CD14-positive monocyte (primary cell): ENCODE data around the gene LRRC3. TPM values are rescaled to one million over a fixed set of nuclear protein-coding genes. Genes with fewer than 3 reads are reported as not detected.
"Not testable (repeated sequence)": the region's sequence is repeated elsewhere in the genome, so short reads cannot be mapped to it uniquely, and the experiment has no call there.

Experiments used
- DNase-seq, 3 donors: peaks; one replicate each; pipeline ENCODE4 v3.0.0-alpha.2; 2011 to 2022
- H2AFZ ChIP-seq: 2 replicates; pipeline ENCODE4 v1.6.0; 2012; ENCODE audit warnings: mild to moderate bottlenecking, low read depth, low read length, inconsistent platforms; ENCODE audit not compliant: insufficient read depth, poor library complexity, severe bottlenecking
- H3K27ac ChIP-seq, 2 donors: 1 replicate in 1 of 2; 2 replicates in 1 of 2; pipeline ENCODE4 v1.5.1; 2012 to 2013; ENCODE audit warnings: low read length in 2 of 2, control low read depth in 1 of 2, inconsistent platforms in 1 of 2, low read depth in 1 of 2, mild to moderate bottlenecking in 1 of 2
- H3K27me3 ChIP-seq, 2 donors: one replicate each; pipeline versions ENCODE4 v1.6.0 to v1.6.1; 2011 to 2013; ENCODE audit warnings: low read length in 2 of 2; ENCODE audit not compliant: control insufficient read depth in 2 of 2, insufficient read depth in 2 of 2
- H3K36me3 ChIP-seq, 2 donors: replicated peaks in 1 of 2; 1 replicate in 1 of 2; 2 replicates in 1 of 2; pipeline versions ENCODE4 v1.5.1 to v1.6.1; 2012 to 2013; ENCODE audit warnings: low read length in 2 of 2, control low read depth in 1 of 2, inconsistent platforms in 1 of 2, mild to moderate bottlenecking in 1 of 2; ENCODE audit not compliant: insufficient read depth in 2 of 2, control insufficient read depth in 1 of 2
- H3K4me1 ChIP-seq, 2 donors: 1 replicate in 1 of 2; 2 replicates in 1 of 2; pipeline versions ENCODE4 v1.5.1 to v1.6.1; 2012 to 2013; ENCODE audit warnings: low read length in 2 of 2, control low read depth in 1 of 2, inconsistent platforms in 1 of 2, mild to moderate bottlenecking in 1 of 2, moderate library complexity in 1 of 2; ENCODE audit not compliant: insufficient read depth in 2 of 2, control insufficient read depth in 1 of 2
- H3K4me2 ChIP-seq: replicated peaks from 2 replicates; pipeline ENCODE3; 2012; ENCODE audit warnings: low read length, moderate library complexity, mild to moderate bottlenecking; ENCODE audit not compliant: poor library complexity, severe bottlenecking; ENCODE audit errors: extremely low read depth
- H3K4me3 ChIP-seq, 3 experiments: fragments of 200-600 bp in 1 of 3; sonication (generic) in 1 of 3; replicated peaks in 1 of 3; 1 replicate in 2 of 3; 2 replicates in 1 of 3; pipeline ENCODE4 v1.5.1; 2011 to 2013; ENCODE audit warnings: low read length in 3 of 3, mild to moderate bottlenecking in 3 of 3, control low read depth in 2 of 3, low read depth in 2 of 3, inconsistent platforms in 1 of 3, moderate library complexity in 1 of 3
- H3K79me2 ChIP-seq: 2 replicates; pipeline ENCODE4 v1.6.0; 2012; ENCODE audit warnings: mild to moderate bottlenecking, control low read depth, inconsistent platforms, low read length, moderate library complexity; ENCODE audit not compliant: insufficient read depth
- H3K9ac ChIP-seq: 2 replicates; pipeline ENCODE4 v1.6.0; 2017; ENCODE audit warnings: low read length, mild to moderate bottlenecking; ENCODE audit not compliant: insufficient read depth, poor library complexity, severe bottlenecking
- H3K9me3 ChIP-seq, 2 donors: replicated peaks in 1 of 2; 1 replicate in 1 of 2; 2 replicates in 1 of 2; pipeline versions ENCODE4 v1.5.1 to v1.6.1; 2012 to 2013; ENCODE audit warnings: low read length in 2 of 2, control low read depth in 1 of 2; ENCODE audit not compliant: control insufficient read depth in 1 of 2, insufficient read depth in 1 of 2
- H4K20me1 ChIP-seq: 2 replicates; pipeline ENCODE4 v1.6.0; 2012; ENCODE audit warnings: mild to moderate bottlenecking, low read length, control low read depth, moderate library complexity; ENCODE audit not compliant: insufficient read depth
- H3K27ac Mint-ChIP-seq, 7 donors: one replicate each; pipeline ENCODE4 v1.8.0; 2020; ENCODE audit warnings: mild to moderate bottlenecking in 7 of 7, mixed read lengths in 7 of 7, moderate library complexity in 6 of 7, inconsistent platforms in 2 of 7
- H3K27me3 Mint-ChIP-seq, 3 donors: one replicate each; pipeline ENCODE4 v1.8.0; 2021 to 2022; ENCODE audit warnings: low read depth in 3 of 3, mild to moderate bottlenecking in 3 of 3, mixed read lengths in 3 of 3, moderate library complexity in 3 of 3, inconsistent platforms in 1 of 3
- H3K36me3 Mint-ChIP-seq, 2 donors: one replicate each; pipeline ENCODE4 v1.8.0; 2020; ENCODE audit warnings: mixed read lengths in 2 of 2, inconsistent platforms in 1 of 2, mild to moderate bottlenecking in 1 of 2
- H3K4me1 Mint-ChIP-seq: one replicate; pipeline ENCODE4 v1.8.0; 2020; ENCODE audit warnings: mild to moderate bottlenecking, mixed read lengths
- H3K4me3 Mint-ChIP-seq, 2 donors: one replicate each; pipeline ENCODE4 v1.8.0; 2020; ENCODE audit warnings: mild to moderate bottlenecking in 2 of 2, mixed read lengths in 2 of 2, moderate library complexity in 1 of 2
- H3K9me3 Mint-ChIP-seq, 7 donors: one replicate each; pipeline ENCODE4 v1.8.0; 2020 to 2022; ENCODE audit warnings: mixed read lengths in 7 of 7, mild to moderate bottlenecking in 6 of 7, moderate library complexity in 6 of 7, inconsistent platforms in 2 of 7
- CTCF ChIP-seq: fragments of 200-600 bp; IDR thresholded peaks from one replicate; pipeline ENCODE4 v1.8.0; 2022; ENCODE audit warnings: antibody characterized with exemption, mild to moderate bottlenecking
- WGBS: methylation state at CpG from one replicate; pipeline ENCODE4 v1.1.5; 2013; ENCODE audit warnings: missing lambda C conversion rate; ENCODE audit not compliant: insufficient coverage; 5-methylcytosine and 5-hydroxymethylcytosine counted together
- intact Hi-C, 2 donors: fragments of 100-400 bp; cut with micrococcal nuclease; formaldehyde crosslinking; loops; one replicate each; pipeline versions ENCODE4 v1.15.0 to v1.15.1; 2023
- polyA plus RNA-seq, 3 donors: library from polyadenylated mRNA; depleted of rRNA in 1 of 3; unstranded in 2 of 3; stranded (reverse) in 1 of 3; fragments of 300-500 nt in 2 of 3; fragments of >200 nt in 1 of 3; fragmentation: Illumina TruSeq in 2 of 3; gene quantifications; 1 replicate in 2 of 3; 2 replicates in 1 of 3; pipeline ENCODE4 v1.2.3, GENCODE V29; 2012 to 2021

LRRC3 gene
- polyA plus RNA-seq, 3 donors = 0.30 to 0.59 (median 0.41) TPM

GRCh38 chr21:44415073-44416025 lies 40.0 kb upstream of the LRRC3 start:
- no peak overlapping the region for H2AFZ ChIP-seq
- no peak overlapping the region for H3K4me3 ChIP-seq
- peaks cover 0 to 2% (median 0%) of the 10 kb centered on the region in 3 donors for H3K27me3 Mint-ChIP-seq
- H3K27ac Mint-ChIP-seq = no peak overlapping the region
- H3K4me3 Mint-ChIP-seq = no peak overlapping the region
- intact Hi-C loops = no loop called here
- no peaks in the 10 kb centered on the region for H3K4me1 ChIP-seq
- 93% methylated on average over 22 of the region's 24 CpGs for WGBS
- H3K27me3 ChIP-seq = no peaks in the 10 kb centered on the region
- H4K20me1 ChIP-seq = peaks cover 36% of the 10 kb centered on the region
- peaks cover 0 to 7% of the 10 kb centered on the region in 2 donors for H3K9me3 ChIP-seq
- H3K9ac ChIP-seq = no peak overlapping the region
- TF ChIP-seq CTCF = no peak
- peaks cover 76 to 97% of the 10 kb centered on the region in 2 donors for H3K36me3 ChIP-seq
- no peaks in the 10 kb centered on the region for H3K4me1 Mint-ChIP-seq
- H3K4me2 ChIP-seq = no peak overlapping the region
- H3K79me2 ChIP-seq = peaks cover 11% of the 10 kb centered on the region
- no peak for DNase-seq
- H3K36me3 Mint-ChIP-seq = peaks cover 69 to 90% of the 10 kb centered on the region in 2 donors
- H3K27ac ChIP-seq = no peak overlapping the region
- H3K9me3 Mint-ChIP-seq = peaks cover 0 to 21% (median 1%) of the 10 kb centered on the region in 7 donors

GRCh38 chr21:44416193-44416592 lies 39.1 kb upstream of the LRRC3 start:
- Histone ChIP-seq H3K79me2 (peaks cover 11% of the 10 kb centered on the region), H3K4me2 (no peak overlapping the region), H3K9ac (no peak overlapping the region), H2AFZ (no peak overlapping the region), H3K27ac (peak overlapping the region in 1 of 2 donors; percentile 4), H3K9me3 (peaks cover 0 to 7% of the 10 kb centered on the region in 2 donors), H4K20me1 (peaks cover 40% of the 10 kb centered on the region), H3K4me3 (no peak overlapping the region), H3K27me3 (no peaks in the 10 kb centered on the region), H3K4me1 (no peaks in the 10 kb centered on the region), H3K36me3 (peaks cover 78 to 100% of the 10 kb centered on the region in 2 donors)
- intact Hi-C loops = no loop called here
- DNase-seq = no peak
- no peak for TF ChIP-seq CTCF
- Mint-ChIP-seq H3K36me3 (peaks cover 71 to 95% of the 10 kb centered on the region in 2 donors), H3K4me3 (no peak overlapping the region), H3K9me3 (peaks cover 0 to 21% (median 1%) of the 10 kb centered on the region in 7 donors), H3K4me1 (no peaks in the 10 kb centered on the region), H3K27ac (peak overlapping the region in 1 of 7 donors; percentile 47), H3K27me3 (peaks cover 0 to 2% (median 0%) of the 10 kb centered on the region in 3 donors)
- 93% methylated on average over 8 of the region's 8 CpGs for WGBS

GRCh38 chr21:44417621-44418107 lies 37.6 kb upstream of the LRRC3 start:
- H3K27ac Mint-ChIP-seq = peak overlapping the region in 2 of 7 donors; percentile 41 to 46
- 99% methylated on average over 18 of the region's 21 CpGs for WGBS
- not testable (repeated sequence) for H3K9me3 ChIP-seq

More at GRCh38 chr21:44417621-44418107, 37.6 kb upstream of the LRRC3 start:
- H2AFZ ChIP-seq, H3K4me1 Mint-ChIP-seq, intact Hi-C loops, H3K27me3 ChIP-seq, H3K4me1 ChIP-seq, DNase-seq, H3K4me3 ChIP-seq, H3K4me2 ChIP-seq, H3K27me3 Mint-ChIP-seq, H3K4me3 Mint-ChIP-seq, H3K9ac ChIP-seq, H3K27ac ChIP-seq: not testable (repeated sequence)
- peaks cover 11% of the 10 kb centered on the region for H3K79me2 ChIP-seq
- peaks cover 84 to 100% of the 10 kb centered on the region in 2 donors for H3K36me3 ChIP-seq
- H4K20me1 ChIP-seq = peaks cover 40% of the 10 kb centered on the region
- H3K9me3 Mint-ChIP-seq = peaks cover 0 to 21% (median 1%) of the 10 kb centered on the region in 7 donors
- peaks cover 71 to 96% of the 10 kb centered on the region in 2 donors for H3K36me3 Mint-ChIP-seq
